NB4 (cell line): ENCODE results near the gene GBP3.
A peak's percentile ranks its signal among the peaks of the same experiment; 100 is the strongest.

Source experiments
- DNase-seq: peaks from one replicate; pipeline ENCODE4 v3.0.0; 2010; ENCODE audit warnings: low read depth
- H3K4me3 ChIP-seq: one replicate; pipeline ENCODE4 v1.5.1; 2011; ENCODE audit warnings: mild to moderate bottlenecking, low read depth, low read length, moderate library complexity
- CTCF ChIP-seq: IDR thresholded peaks from one replicate; pipeline ENCODE4 v1.5.1; 2012; ENCODE audit warnings: low read depth, low read length
- MAX ChIP-seq: IDR thresholded peaks from 2 replicates; pipeline ENCODE4 v1.6.1; 2011; ENCODE audit warnings: low read depth, low read length
- MYC ChIP-seq: IDR thresholded peaks from 2 replicates; pipeline ENCODE4 v1.6.1; 2011; ENCODE audit warnings: low read depth, low read length
- POLR2A ChIP-seq: IDR thresholded peaks from 2 replicates; pipeline ENCODE4 v1.6.1; 2011; ENCODE audit warnings: mild to moderate bottlenecking; ENCODE audit not compliant: insufficient read length; ENCODE audit errors: extremely low read depth

Gene GBP3, protein sequence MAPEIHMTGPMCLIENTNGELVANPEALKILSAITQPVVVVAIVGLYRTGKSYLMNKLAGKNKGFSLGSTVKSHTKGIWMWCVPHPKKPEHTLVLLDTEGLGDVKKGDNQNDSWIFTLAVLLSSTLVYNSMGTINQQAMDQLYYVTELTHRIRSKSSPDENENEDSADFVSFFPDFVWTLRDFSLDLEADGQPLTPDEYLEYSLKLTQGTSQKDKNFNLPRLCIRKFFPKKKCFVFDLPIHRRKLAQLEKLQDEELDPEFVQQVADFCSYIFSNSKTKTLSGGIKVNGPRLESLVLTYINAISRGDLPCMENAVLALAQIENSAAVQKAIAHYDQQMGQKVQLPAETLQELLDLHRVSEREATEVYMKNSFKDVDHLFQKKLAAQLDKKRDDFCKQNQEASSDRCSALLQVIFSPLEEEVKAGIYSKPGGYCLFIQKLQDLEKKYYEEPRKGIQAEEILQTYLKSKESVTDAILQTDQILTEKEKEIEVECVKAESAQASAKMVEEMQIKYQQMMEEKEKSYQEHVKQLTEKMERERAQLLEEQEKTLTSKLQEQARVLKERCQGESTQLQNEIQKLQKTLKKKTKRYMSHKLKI

GRCh38 chr1:89022167-89022959 is at the start of gene GBP3:
GBP3 (minus strand) TSS chr1:89022866; CDS start chr1:89020721, 2,145 bp downstream.
- no peak for TF ChIP-seq MYC
- no peak for TF ChIP-seq POLR2A
- no peak for TF ChIP-seq MAX
- no peak for TF ChIP-seq CTCF
- peak within 1 kb of the TSS; percentile 90 for H3K4me3 ChIP-seq
- peak; percentile 78 for DNase-seq

DNA sequence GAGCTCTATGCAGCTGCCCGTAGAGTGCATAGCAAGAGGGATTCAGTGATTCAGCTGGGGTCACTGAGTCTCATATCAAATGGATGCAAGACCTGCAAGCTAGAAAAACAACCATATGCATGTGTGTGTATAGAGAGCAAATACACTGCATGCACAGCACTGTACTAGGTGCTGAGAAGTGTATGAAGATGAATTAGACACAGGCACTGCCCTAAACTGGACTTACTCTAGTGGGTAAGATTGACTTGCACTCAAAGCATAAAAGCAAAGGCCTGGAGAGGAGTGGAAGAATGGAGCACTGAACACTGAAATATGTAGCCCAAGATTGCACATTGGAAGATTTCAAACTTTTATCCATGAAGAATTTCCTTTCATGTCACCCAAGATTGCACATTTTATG is 47.8 kb upstream of the GBP3 start:
- DNase-seq: no peak
- no peak for TF ChIP-seq MAX
- TF ChIP-seq CTCF: no peak
- no peak for TF ChIP-seq POLR2A
- no peak for TF ChIP-seq MYC
- no peak overlapping the region for H3K4me3 ChIP-seq

GRCh38 chr1:89069951-89070350 is 47.3 kb upstream of the GBP3 start:
- TF ChIP-seq MYC (no peak), POLR2A (no peak), CTCF (no peak), MAX (no peak)
- no peak for DNase-seq
- peak overlapping the region; percentile 35 for H3K4me3 ChIP-seq

- no peak for DNase-seq
- TF ChIP-seq POLR2A (no peak), CTCF (no peak), MAX (no peak), MYC (no peak)
- H3K4me3 ChIP-seq: no peak overlapping the region
These were observed 45.6 kb upstream of the GBP3 start for GRCh38 chr1:89068291-89068690.

GRCh38 chr1:89065079-89065868 is 42.6 kb upstream of the GBP3 start, which contains the start of gene GBP1:
GBP1 (minus strand) TSS chr1:89065208; CDS start chr1:89063234, 1,974 bp downstream.
- DNase-seq: no peak

More at GRCh38 chr1:89065079-89065868, 42.6 kb upstream of the GBP3 start, which contains the start of gene GBP1:
- H3K4me3 ChIP-seq: no peak within 1 kb of the TSS
- TF ChIP-seq MAX: no peak
- TF ChIP-seq MYC: no peak
- no peak for TF ChIP-seq CTCF
- no peak for TF ChIP-seq POLR2A
